GM21367 (cell line): Measurements from ENCODE around the gene ACTRT3.
"Not testable (repeated sequence)": the region's sequence is repeated elsewhere in the genome, so short reads cannot be mapped to it uniquely, and the experiment has no call there.

Experiments
- ATAC-seq: cut with Tn5 transposase; IDR thresholded peaks from one replicate; pipeline ENCODE4 v1.9.1; 2021; ENCODE audit not compliant: unreplicated experiment

Gene ACTRT3

DNA sequence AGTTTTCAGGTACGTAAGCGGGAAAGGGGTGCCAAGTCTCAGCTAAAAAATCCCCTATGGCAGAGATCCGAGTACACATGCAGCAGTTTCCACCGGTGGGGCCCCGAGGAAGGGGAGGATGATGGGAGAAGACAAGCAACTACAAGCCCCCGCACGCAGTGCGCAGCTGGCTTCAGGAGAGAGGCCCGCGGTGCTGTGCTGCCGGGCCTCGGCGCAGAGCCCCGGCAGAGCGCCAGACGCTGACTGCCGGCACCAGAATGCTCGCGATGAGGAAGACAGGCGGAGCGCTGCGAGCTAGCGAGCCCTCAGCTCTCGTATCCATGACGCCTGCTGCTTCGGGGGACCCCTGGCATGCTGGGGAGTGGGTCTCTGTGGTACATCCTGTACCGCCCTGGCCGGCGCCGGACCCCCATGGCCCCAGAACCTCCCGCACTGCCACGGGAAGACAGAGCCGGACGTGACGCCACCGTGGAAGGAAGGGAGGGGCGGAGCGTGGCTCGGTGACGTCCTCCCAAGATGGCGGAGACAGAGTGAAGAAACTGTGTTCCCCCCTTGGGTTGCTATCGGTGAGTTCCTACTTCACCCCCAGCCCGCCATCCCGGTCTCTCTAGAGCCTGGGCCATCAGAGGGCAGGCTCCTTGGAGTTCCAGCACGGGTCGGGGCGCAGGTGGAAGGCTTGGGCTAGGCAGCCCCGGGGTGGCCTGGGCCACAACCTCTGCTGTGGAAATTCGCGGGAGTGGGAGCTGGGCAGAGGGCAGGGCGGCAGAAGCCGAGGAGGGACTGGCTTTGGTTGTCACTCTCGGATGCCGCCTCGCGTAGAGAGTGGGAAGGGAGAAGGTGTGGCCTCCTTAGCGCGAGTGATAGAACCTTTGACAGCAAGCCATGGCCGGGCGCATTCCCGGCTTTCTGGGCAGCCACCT, 3.8 kb upstream of the ACTRT3 start, which contains the start of gene MYNN:
TSS of gene MYNN (plus strand) at position 500 of the 920 bp plus-strand sequence. CDS start 900 bp downstream, outside the sequence.
- peak; percentile 84 for ATAC-seq

DNA sequence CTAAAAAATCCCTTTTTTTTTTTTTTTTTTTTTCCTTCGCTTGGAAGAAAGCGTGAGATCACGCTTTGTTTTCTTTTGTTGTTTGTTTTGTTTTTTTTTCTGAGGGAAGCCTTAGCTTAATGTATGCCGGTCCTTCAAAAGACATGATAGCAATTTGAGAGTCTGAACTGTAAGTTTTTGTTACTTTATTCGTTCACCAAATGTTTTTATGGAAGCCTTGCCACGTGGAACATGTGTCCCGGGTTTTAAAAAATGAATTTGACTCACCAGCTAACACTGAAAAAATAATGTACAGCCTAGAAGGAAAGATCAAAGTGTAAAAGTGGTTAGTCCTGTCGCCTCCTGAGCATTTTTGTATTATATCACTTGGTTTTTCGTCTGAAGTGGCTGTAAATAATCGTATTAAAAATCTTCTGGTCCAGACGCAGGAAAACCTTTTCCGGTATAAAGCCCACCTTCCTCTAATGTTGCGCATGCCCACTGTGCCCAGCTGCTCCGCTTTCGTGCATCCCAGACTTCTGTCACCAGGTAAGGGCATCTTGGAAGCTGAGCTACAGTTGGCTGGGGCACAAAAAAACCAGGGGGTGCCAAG, 3.0 kb upstream of the ACTRT3 start:
- peak; percentile 8 for ATAC-seq

DNA sequence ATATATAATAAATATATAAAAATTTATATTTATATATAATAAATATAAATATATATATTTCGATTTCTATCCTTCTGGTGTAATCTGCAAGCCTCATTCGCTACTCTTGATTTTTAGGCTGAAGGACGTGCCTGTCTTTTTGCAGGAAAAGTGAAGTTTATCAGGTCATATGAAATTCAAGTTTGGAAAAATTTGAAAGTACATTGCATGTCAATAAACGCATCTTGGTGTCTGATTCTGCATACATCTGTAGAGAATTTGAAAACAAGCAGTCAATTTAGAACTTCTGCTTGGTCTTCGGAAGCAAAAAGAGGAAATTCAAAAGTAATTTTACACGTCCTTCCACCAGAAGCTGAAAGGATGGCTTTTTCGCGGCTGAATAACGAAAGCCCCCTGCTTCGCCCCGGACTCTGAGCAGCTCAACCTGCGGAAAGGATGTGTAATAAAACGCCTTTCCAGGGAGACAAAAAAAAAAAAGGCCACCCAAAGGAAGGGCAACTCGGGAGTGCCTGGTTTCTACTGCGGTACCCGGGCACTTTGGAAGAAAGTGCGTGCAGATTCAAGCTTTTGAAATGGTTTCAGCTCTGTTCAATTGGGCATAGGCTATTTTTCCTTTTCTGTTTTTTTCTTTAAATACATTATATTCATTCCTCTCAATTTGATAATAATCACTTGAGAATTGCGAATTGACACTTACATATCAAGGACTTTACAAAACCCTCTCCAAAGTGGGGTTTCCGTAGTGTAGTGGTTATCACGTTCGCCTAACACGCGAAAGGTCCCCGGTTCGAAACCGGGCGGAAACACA, 2.3 kb upstream of the ACTRT3 start:
- ATAC-seq: no peak

DNA sequence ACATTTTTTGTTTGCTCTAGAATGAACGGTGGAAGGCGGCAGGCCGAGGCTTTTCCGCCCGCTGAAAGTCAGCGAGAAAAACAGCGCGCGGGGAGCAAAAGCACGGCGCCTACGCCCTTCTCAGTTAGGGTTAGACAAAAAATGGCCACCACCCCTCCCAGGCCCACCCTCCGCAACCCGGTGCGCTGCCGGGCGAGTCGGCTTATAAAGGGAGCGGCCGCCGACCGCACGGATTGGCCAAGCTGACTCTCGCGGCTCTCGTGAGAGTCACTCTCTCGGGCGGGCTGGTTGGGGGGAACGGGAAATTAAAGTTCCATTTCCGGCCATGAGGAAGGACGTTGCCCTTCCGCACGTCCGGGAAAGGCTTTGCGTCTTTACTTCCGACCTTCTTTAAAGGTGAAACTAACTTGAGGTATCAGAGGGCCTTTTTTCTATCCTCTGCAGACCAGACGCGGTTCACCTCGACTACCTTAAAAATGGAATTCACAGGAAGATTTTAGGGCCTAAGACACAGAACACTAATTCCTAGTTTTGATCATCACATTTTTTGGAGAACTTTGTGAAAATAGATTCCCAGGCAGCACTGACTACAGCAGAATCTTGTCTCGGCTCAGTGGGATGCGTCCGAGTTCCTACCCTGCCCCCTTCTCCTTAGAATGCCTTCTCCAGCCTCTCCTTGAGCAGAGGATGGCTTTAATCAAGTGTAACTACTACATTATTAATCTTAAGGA, 4.3 kb downstream of the ACTRT3 start, which contains the start of gene TERC:
TSS of gene TERC (minus strand) at position 179 of the 731 bp plus-strand sequence.
- ATAC-seq: peak; percentile 62

DNA sequence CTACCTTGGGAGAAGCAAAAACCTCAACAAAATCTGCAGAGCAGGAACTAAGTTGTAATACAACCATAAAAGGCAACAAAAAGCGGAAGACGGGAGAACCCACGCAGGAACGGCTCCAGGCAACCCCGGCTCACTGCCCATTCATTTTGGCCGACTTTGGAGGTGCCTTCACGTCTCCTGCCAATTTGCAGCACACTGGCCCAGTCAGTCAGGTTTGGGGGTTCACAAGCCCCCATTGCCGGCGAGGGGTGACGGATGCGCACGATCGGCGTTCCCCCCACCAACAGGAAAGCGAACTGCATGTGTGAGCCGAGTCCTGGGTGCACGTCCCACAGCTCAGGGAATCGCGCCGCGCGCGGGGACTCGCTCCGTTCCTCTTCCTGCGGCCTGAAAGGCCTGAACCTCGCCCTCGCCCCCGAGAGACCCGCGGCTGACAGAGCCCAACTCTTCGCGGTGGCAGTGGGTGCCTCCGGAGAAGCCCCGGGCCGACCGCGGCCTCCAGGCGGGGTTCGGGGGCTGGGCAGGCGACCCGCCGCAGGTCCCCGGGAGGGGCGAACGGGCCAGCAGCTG, 5.0 kb downstream of the ACTRT3 start:
- peak; percentile 35 for ATAC-seq

DNA sequence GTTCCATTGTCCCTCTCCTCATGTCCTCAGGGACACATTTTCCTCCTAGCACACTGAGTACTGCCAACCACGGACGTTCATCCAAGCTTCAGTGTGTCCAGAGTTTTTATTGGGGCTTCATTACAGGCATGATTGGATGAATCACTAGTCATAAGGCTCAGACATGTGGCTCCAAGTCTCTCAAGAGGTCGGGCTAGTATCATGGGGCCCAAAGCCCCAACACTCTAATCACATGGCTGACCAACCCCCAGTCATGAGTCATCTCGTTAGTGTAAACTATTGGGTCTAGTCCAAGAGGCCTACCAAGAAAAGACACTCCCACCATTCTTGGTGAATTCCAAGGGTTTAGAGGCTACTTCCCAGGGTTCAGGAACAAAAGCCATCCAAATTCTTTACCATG, 8.9 kb downstream of the ACTRT3 start:
- ATAC-seq: no peak

DNA sequence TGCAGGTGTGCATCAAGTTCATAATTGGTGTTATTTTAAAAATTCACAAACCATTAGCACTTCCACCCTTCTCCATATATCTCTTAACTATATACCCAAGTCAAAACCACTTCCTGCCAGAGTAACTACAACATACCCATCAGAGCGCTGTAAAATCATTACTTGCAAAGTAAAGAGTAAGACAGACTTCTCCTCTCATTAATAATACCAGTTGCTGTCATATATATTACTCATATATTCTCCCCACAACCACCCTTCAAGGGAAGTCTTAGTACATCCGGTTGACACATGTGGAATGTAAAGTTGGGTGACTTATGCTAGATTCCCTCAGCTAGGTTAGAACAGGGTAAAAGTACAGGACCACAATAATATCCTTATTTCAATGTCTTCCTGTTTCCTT, 10.1 kb downstream of the ACTRT3 start:
- ATAC-seq: peak; percentile 33

DNA sequence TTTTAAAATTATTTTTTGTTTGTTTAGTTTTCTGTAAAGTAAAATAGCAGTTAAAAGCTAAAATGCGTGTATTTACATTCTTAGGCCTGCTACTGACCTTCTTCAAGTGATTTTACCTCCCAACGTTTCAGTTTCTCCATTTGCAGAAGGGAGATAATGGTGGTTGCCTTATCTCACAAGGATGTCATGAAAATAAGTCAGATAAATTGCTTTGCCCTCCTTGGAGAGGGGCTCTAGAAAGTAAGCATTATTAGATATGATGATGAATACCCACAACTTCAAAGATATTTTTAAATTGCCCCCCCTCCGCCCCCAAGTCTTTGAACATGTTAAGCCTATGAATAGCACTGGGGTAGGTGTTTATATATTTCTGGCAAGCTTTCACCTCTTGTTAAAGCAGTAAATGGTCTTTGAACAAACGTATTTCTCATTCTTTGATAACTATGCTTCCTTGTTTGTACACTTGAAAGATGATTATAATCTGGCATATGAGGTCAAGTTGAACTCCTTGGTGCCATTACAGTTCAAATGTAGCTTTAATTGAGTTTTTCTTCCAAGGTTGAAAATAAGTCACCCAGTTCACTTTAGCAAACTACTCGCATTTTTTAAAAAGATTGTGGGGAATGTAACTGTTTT, 10.9 kb downstream of the ACTRT3 start:
- no peak for ATAC-seq

DNA sequence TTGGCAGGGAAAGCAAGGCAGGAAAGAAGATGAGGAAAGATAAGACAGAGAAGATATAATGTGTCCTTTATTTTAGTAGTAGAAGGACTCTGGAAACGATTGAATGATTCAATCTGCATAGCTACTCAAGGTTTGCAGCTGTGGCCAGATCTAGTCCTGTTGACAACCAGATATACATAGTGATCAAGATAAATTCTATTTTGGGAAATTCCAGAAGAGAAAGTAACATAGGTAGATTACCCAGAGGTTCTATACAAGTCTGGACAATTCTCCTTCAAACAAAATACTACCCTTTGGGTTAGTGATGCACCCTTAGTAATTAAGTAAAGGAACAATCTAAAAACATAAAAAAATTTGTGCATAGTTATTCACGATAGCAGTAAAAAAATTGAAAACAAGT, 13.9 kb downstream of the ACTRT3 start:
- ATAC-seq: no peak

DNA sequence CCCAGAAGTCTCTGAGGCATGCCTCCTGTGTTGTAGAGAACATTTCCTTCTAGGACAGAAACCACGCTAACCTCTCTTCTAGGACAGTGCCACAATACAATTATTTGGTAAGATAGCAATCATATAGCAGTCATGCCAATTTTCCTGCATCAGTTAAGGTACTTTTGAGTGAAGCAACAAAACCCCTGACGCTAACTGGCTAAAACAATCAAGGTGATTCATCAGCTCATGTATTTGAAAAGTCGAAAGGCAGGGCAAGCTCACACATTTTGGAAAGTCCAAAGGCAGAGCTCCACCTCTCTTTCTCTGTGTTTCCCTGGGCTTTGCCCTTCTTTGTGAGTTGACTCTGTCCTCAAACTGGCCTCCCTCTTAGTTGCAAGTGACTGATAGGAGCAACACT, 14.7 kb downstream of the ACTRT3 start:
- no peak for ATAC-seq

DNA sequence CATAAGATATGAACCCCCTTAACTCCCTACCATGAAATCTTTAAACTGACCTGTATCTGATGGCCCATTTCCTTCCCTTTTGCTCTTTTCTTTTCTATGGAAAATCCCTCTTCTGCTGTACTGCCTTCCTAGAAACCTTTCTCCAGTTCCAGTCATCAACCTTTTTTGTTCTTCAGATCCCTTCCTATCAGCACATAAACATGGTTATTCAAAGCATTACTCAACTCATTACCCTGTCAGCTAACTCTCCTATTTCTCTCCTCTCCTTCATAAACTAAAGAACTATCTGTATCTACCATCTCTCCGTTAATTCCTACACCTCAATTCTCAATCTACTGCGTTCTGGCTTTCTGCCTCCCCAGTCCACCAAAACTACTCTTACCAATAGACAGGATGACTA, 17.5 kb downstream of the ACTRT3 start:
- ATAC-seq: no peak

DNA sequence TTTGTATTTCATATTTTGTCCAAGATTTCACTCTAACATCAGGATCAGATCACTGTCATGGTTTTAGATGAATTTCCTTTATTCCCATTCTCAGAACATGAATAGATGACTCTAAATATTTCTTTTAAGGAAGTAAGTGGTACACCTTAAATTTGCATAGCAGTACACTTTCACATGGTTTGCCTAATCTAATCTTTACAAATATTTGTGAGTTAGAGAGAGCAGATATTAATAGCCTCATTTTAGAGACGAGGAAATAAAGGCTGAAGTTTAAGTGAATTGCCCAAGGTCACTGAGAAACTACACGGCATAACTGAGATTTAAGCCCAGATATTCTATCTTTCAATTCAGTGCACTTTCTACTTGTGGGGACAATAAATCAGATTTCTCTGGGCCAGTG, 18.7 kb downstream of the ACTRT3 start:
- no peak for ATAC-seq

DNA sequence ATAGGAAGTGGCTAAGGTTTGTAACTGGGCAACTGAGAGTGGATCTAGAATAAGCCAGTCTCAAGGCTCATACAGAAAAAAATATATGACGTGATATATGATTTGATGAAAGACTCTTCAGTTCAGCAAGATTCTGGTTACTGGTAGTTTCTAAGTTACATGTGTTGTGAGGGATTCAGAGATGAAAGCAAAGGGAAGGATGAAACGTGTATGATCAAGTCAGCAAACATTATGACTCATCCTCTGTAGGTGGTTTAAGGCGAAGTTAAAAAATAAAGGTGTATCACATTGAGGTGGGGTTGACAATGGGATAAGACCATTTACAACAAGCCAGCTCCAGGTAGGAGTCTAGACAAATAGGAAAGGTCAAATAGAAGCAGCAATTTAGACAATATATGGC, 20.7 kb downstream of the ACTRT3 start:
- no peak for ATAC-seq

DNA sequence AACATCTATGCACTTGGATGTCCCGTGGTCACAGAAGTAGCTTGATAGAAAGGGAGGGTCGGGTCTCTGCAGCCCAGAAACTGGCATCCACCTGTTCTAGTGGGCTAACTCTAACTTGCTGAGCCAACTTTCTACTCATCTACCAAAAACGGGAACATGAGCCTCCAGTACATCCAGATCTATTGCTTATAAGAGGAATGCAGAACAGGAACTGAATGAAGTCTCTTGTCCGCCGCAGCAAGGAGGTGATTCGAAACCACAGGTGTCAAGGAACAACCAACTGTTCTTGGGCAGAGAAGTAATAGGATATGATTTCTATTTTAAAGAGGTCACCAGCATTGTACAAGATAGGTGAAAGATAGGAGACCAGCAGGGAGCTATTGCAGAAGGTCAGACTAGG, 22.4 kb downstream of the ACTRT3 start:
- no peak for ATAC-seq

DNA sequence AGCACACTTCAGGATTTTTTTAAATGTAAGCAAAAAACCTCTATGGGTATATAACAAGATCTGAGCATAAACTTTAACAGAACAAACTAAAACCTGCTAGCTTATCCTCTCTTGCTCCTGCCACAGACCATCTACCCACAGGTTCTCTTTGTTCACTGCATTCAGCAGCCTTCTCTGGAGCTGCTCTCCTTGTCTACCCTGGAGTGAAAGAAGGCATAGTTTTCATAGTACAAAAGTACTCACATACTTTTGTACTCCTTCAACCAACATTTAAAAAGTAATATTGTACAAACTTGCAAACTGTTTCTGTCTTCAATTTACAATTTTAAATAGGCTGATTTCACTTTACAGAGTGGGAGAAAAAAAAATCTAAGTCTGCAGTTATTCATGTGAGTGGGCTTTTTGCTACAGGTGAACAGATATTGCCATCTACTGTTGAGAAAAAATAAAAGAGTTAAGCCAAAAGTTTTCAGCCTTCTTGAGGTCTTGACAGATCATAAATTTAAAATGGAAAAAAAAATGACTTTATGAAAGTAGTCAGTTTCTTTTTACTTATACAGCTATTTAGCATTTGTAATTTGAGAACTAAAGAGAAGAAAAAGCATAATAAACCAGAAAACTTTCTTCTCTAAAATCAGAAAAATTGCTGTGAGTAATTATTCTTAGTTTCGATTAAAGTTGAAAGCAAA, 24.9 kb downstream of the ACTRT3 start:
- no peak for ATAC-seq

DNA sequence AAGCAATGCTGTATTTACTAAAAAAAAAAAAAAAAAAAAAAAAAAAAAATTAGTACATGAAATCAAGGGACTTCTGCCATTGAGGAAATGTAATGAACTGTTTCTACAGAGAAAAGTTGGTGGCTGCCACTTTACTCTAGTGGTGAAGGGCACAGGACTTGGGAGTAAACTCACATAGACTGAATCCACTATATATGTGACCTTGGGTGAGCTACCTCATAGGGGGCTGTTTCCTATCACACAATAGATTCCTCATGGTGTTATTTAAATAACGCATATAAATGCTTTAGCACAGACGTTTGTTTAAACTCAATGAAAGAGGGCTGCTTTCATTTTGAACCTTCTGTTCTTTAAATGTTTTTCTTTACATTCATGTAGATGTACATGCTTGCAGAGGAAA, 30.3 kb downstream of the ACTRT3 start:
- no peak for ATAC-seq

DNA sequence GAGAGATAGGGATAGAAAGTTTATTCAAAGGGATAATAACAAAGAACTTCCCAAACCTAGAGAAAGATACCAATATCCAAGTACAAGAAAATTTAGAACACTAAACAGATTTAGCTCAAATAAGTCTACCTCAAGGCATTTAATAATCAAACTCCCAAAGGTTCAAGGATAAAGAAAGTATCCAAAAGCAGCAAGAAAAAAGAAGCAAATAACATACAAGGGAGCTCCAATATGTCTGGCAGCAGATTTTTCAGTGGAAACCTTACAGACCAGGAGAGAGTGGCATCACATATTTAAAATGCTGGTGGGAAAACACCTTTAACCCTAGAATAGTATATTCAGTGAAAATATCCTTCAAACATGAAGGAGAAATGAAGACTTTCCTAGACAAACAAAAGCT, 37.5 kb downstream of the ACTRT3 start:
- not testable (repeated sequence) for ATAC-seq

DNA sequence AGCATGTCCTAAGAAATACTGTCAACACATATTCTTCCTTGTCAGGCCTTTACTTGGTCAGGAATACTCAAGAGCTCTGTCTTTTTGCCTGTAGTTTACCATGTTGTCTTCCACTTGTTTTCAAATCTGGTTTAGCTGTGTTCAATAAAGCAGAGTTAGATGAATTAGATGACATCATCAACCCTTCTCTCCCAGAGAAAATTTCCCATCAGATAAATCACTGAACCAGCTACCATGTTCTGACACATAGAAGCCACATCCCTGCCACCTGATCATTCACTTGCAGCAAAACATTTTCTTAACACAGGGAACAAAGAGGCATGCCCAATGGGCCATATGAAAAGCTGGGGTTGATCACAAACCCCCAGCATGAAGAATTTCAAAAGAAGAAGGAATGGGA, 46.6 kb downstream of the ACTRT3 start:
- ATAC-seq: no peak

DNA sequence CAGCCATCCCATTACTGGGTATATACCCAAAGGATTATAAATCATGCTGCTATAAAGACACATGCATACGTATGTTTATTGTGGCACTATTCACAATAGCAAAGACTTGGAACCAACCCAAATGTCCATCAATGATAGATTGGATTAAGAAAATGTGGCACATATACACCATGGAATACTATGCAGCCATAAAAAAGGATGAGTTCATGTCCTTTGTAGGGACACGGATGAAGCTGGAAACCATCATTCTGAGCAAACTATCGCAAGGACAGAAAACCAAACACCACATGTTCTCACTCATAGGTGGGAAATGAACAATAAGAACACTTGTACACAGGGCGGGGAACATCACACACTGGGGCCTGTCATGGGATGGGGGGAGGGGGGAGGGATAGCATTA, 50.9 kb downstream of the ACTRT3 start:
- not testable (repeated sequence) for ATAC-seq
